Chondrocyte (in vitro differentiated cells): ENCODE results near the gene OCA2. TPM values are rescaled to one million over a fixed set of nuclear protein-coding genes. Genes with fewer than 3 reads are reported as not detected.

Source experiments
- DNase-seq: peaks from one replicate; pipeline ENCODE4 v3.0.0; 2021; ENCODE audit warnings: mixed read lengths, low spot score
- H3K27ac Mint-ChIP-seq: one replicate; pipeline ENCODE4 v1.8.0; 2021; ENCODE audit warnings: mild to moderate bottlenecking, moderate library complexity, mixed read lengths; ENCODE audit not compliant: unreplicated experiment
- H3K27me3 Mint-ChIP-seq: 2 replicates; pipeline ENCODE4 v1.8.0; 2021; ENCODE audit warnings: low read depth, mixed read lengths
- H3K36me3 Mint-ChIP-seq: 2 replicates; pipeline ENCODE4 v1.8.0; 2021; ENCODE audit warnings: low read depth, mixed read lengths
- H3K4me1 Mint-ChIP-seq: 2 replicates; pipeline ENCODE4 v1.8.0; 2021; ENCODE audit warnings: low read depth, mild to moderate bottlenecking, mixed read lengths
- H3K4me3 Mint-ChIP-seq: one replicate; pipeline ENCODE4 v1.8.0; 2021; ENCODE audit warnings: mild to moderate bottlenecking, moderate library complexity, mixed read lengths; ENCODE audit not compliant: unreplicated experiment
- H3K9me3 Mint-ChIP-seq: 2 replicates; pipeline ENCODE4 v1.8.0; 2021; ENCODE audit warnings: low read depth, mixed read lengths
- total RNA-seq: library from RNA; stranded (reverse); gene quantifications from 3 replicates; pipeline ENCODE4 v1.2.1, GENCODE V29; 2021
- TF ChIP-seq, protein P1 (sequence below): fragments of 200-600 bp; sonication (generic); IDR thresholded peaks from 2 replicates; pipeline ENCODE4 v1.5.0; 2021; ENCODE audit warnings: antibody characterized with exemption, mild to moderate bottlenecking, moderate library complexity

OCA2 gene
- total RNA-seq, 1 donor from 2014 or later, result 0.75 TPM

GRCh38 chr15:28044121-28044672 is 54.9 kb downstream of the OCA2 start:
- Mint-ChIP-seq H3K4me3 (no peak overlapping the region), H3K9me3 (peaks cover 15% of the 10 kb centered on the region), H3K27me3 (peaks cover 5% of the 10 kb centered on the region), H3K36me3 (no peaks in the 10 kb centered on the region), H3K4me1 (no peaks in the 10 kb centered on the region), H3K27ac (no peak overlapping the region)
- no peak for DNase-seq
- TF ChIP-seq, protein P1, sequence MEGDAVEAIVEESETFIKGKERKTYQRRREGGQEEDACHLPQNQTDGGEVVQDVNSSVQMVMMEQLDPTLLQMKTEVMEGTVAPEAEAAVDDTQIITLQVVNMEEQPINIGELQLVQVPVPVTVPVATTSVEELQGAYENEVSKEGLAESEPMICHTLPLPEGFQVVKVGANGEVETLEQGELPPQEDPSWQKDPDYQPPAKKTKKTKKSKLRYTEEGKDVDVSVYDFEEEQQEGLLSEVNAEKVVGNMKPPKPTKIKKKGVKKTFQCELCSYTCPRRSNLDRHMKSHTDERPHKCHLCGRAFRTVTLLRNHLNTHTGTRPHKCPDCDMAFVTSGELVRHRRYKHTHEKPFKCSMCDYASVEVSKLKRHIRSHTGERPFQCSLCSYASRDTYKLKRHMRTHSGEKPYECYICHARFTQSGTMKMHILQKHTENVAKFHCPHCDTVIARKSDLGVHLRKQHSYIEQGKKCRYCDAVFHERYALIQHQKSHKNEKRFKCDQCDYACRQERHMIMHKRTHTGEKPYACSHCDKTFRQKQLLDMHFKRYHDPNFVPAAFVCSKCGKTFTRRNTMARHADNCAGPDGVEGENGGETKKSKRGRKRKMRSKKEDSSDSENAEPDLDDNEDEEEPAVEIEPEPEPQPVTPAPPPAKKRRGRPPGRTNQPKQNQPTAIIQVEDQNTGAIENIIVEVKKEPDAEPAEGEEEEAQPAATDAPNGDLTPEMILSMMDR, result no peak

DNA sequence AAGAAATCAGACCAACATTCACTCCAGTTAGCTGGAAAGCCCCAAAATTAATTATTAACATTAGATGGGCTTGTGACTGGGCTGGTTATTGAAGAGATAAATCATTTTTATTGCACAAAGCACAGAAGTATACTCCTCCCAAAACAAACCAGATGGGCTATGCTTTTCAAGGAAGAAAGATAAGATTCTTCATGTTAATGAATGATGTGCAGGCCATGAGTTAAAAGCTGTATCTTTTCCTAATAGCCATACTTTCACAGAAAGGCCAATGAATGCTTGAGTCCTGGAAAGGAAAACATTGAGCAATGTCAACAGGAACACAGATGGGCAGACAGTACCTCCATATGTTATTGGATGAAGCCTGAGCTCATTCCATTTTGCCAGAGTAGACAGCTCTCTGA is 55.4 kb downstream of the OCA2 start:
- DNase-seq, result no peak
- H3K27ac Mint-ChIP-seq, result no peak overlapping the region
- TF ChIP-seq, protein P1, result no peak
- H3K36me3 Mint-ChIP-seq, result no peaks in the 10 kb centered on the region
- no peak overlapping the region for H3K4me3 Mint-ChIP-seq
- peaks cover 5% of the 10 kb centered on the region for H3K27me3 Mint-ChIP-seq
- no peaks in the 10 kb centered on the region for H3K4me1 Mint-ChIP-seq
- peaks cover 15% of the 10 kb centered on the region for H3K9me3 Mint-ChIP-seq

GRCh38 chr15:28037969-28038590 is 61.0 kb downstream of the OCA2 start:
- DNase-seq, result no peak
- Mint-ChIP-seq H3K4me3 (no peak overlapping the region), H3K4me1 (no peaks in the 10 kb centered on the region), H3K9me3 (peaks cover 4% of the 10 kb centered on the region), H3K27ac (no peak overlapping the region), H3K36me3 (no peaks in the 10 kb centered on the region), H3K27me3 (no peaks in the 10 kb centered on the region)
- TF ChIP-seq, protein P1, result no peak

GRCh38 chr15:28033443-28033842 is 65.7 kb downstream of the OCA2 start:
- Mint-ChIP-seq H3K27me3 (no peaks in the 10 kb centered on the region), H3K4me3 (no peak overlapping the region), H3K4me1 (no peaks in the 10 kb centered on the region), H3K9me3 (no peaks in the 10 kb centered on the region), H3K36me3 (no peaks in the 10 kb centered on the region), H3K27ac (no peak overlapping the region)
- TF ChIP-seq, protein P1, result no peak
- DNase-seq, result no peak

DNA sequence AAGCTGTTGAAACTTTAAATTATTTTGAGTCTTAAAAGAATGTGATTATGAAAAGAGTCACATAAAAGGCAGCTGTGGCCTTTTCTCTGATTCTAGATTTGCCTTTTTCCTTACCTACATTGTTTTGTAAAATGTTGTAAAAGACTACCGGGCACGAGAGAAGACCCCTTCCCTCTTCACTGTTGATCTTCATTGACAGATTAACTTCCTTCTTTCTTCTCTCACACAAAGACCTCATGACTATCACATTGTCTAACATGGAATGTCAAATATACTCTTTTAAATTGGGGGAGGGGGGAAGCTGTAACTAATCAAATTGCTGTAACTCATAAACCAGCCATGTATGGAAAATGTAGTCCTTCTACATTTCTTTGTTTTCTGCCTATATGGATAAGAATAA is 68.3 kb downstream of the OCA2 start:
- TF ChIP-seq, protein P1, result no peak
- no peaks in the 10 kb centered on the region for H3K4me1 Mint-ChIP-seq
- DNase-seq, result no peak
- no peak overlapping the region for H3K27ac Mint-ChIP-seq
- H3K9me3 Mint-ChIP-seq, result no peaks in the 10 kb centered on the region
- no peaks in the 10 kb centered on the region for H3K27me3 Mint-ChIP-seq
- H3K4me3 Mint-ChIP-seq, result no peak overlapping the region
- H3K36me3 Mint-ChIP-seq, result no peaks in the 10 kb centered on the region
